IMR-90 (cell line): Measurements from ENCODE around the gene ADAMTS16. TPM values are rescaled to one million over a fixed set of nuclear protein-coding genes. Genes with fewer than 3 reads are reported as not detected.

Experiments used
- ATAC-seq: fragments of 200-7000 bp; cut with Tn5 transposase; 2 replicates; pipeline ENCODE4 v1.9.1; 2020; ENCODE audit warnings: low read depth, mild to moderate bottlenecking, moderate library complexity
- BruUV-seq: library from RNA; stranded (reverse); fragments of 400-500 nt; replicated peaks from 2 replicates; lab custom pipeline; 2021; lab: Mats Ljungman, UMichigan
- CTCF ChIA-PET: fragments of 300-600 bp; formaldehyde crosslinking; extraction: SDS; loops from one replicate; lab custom pipeline; 2021; ENCODE audit warnings: antibody characterized with exemption; lab: Yijun Ruan, JAX
- POLR2A ChIA-PET: fragments of 300-600 bp; sonication (Branson Sonifier 250); formaldehyde crosslinking; loops from one replicate; lab custom pipeline; 2022; ENCODE audit warnings: antibody characterized with exemption; ENCODE audit not compliant: unreplicated experiment; lab: Charles Lee
- DNase-seq: peaks from one replicate; pipeline ENCODE4 v3.0.0; 2013
- H2AFZ ChIP-seq: replicated peaks from 2 replicates; pipeline ENCODE3; 2013; ENCODE audit warnings: low read length, mild to moderate bottlenecking; ENCODE audit not compliant: poor library complexity
- H2AK5ac ChIP-seq: 2 replicates; pipeline ENCODE4 v1.6.1; 2013; ENCODE audit warnings: low read depth, low read length, inconsistent platforms
- H2AK9ac ChIP-seq: replicated peaks from 2 replicates; pipeline ENCODE3; 2013; ENCODE audit warnings: mild to moderate bottlenecking, low read depth, low read length, moderate library complexity; ENCODE audit not compliant: poor library complexity
- H2BK120ac ChIP-seq: 2 replicates; pipeline ENCODE4 v1.6.1; 2013; ENCODE audit warnings: low read depth, low read length, inconsistent platforms
- H2BK15ac ChIP-seq: 3 replicates; pipeline ENCODE4 v1.6.1; 2013; ENCODE audit warnings: low read depth, low read length, inconsistent platforms
- H2BK20ac ChIP-seq: 2 replicates; pipeline ENCODE4 v1.6.1; 2013; ENCODE audit warnings: low read depth, mild to moderate bottlenecking, inconsistent platforms, low read length, moderate library complexity
- H2BK5ac ChIP-seq: 2 replicates; pipeline ENCODE4 v1.6.1; 2013; ENCODE audit warnings: mild to moderate bottlenecking, low read depth, low read length, inconsistent platforms; ENCODE audit not compliant: poor library complexity, severe bottlenecking
- H3K14ac ChIP-seq: replicated peaks from 2 replicates; pipeline ENCODE4 v1.6.1; 2013; ENCODE audit warnings: low read depth, low read length, inconsistent platforms
- H3K18ac ChIP-seq: 2 replicates; pipeline ENCODE4 v1.6.1; 2013; ENCODE audit warnings: low read depth, low read length, control low read depth
- H3K23ac ChIP-seq: 2 replicates; pipeline ENCODE4 v1.6.1; 2013; ENCODE audit warnings: low read depth, low read length, inconsistent platforms
- H3K27ac ChIP-seq: 2 replicates; pipeline ENCODE4 v1.5.1; 2013; ENCODE audit warnings: mild to moderate bottlenecking, control low read depth, low read length; ENCODE audit not compliant: insufficient read depth
- H3K27me3 ChIP-seq: 2 replicates; pipeline ENCODE4 v1.6.1; 2013; ENCODE audit warnings: low read length; ENCODE audit not compliant: control insufficient read depth, insufficient read depth
- H3K36me3 ChIP-seq: 2 replicates; pipeline ENCODE4 v1.6.1; 2013; ENCODE audit warnings: low read length, mixed read lengths; ENCODE audit not compliant: control insufficient read depth, insufficient read depth
- H3K4ac ChIP-seq: 2 replicates; pipeline ENCODE4 v1.6.1; 2013; ENCODE audit warnings: low read depth, low read length, inconsistent platforms
- H3K4me1 ChIP-seq: 2 replicates; pipeline ENCODE4 v1.6.1; 2013; ENCODE audit warnings: low read length, mixed read lengths; ENCODE audit not compliant: control insufficient read depth, insufficient read depth
- H3K4me2 ChIP-seq: 2 replicates; pipeline ENCODE4 v1.6.1; 2013; ENCODE audit warnings: low read depth, mild to moderate bottlenecking, control low read depth, low read length, moderate library complexity
- H3K4me3 ChIP-seq: 2 replicates; pipeline ENCODE4 v1.5.1; 2013; ENCODE audit warnings: low read depth, mild to moderate bottlenecking, control low read depth, low read length, moderate library complexity; ENCODE audit not compliant: insufficient read depth
- H3K56ac ChIP-seq: 2 replicates; pipeline ENCODE4 v1.6.1; 2013; ENCODE audit warnings: low read length, inconsistent platforms; ENCODE audit not compliant: insufficient read depth; ENCODE audit errors: extremely low read depth
- H3K79me1 ChIP-seq, 2 experiments: 2 replicates each; pipeline ENCODE4 v1.6.1; 2013; ENCODE audit warnings: low read length in 2 of 2, inconsistent platforms in 1 of 2, low read depth in 1 of 2
- H3K9ac ChIP-seq: 2 replicates; pipeline ENCODE4 v1.6.1; 2013; ENCODE audit warnings: low read depth, low read length, control low read depth
- H3K9me1 ChIP-seq: 2 replicates; pipeline ENCODE4 v1.6.1; 2013; ENCODE audit warnings: low read length, inconsistent platforms; ENCODE audit not compliant: insufficient read depth
- H3K9me3 ChIP-seq: 2 replicates; pipeline ENCODE4 v1.6.1; 2013; ENCODE audit warnings: low read length; ENCODE audit not compliant: control insufficient read depth, insufficient read depth
- H4K20me1 ChIP-seq: 2 replicates; pipeline ENCODE4 v1.6.1; 2013; ENCODE audit warnings: low read length, inconsistent platforms; ENCODE audit not compliant: insufficient read depth
- H4K5ac ChIP-seq: 2 replicates; pipeline ENCODE4 v1.6.1; 2013; ENCODE audit warnings: mild to moderate bottlenecking, low read depth, low read length, control low read depth
- H4K8ac ChIP-seq, 2 experiments: 2 replicates each; pipeline ENCODE4 v1.6.1; 2013; ENCODE audit warnings: low read depth in 2 of 2, low read length in 2 of 2, control low read depth in 1 of 2, inconsistent platforms in 1 of 2
- H4K91ac ChIP-seq: 2 replicates; pipeline ENCODE4 v1.6.1; 2013; ENCODE audit warnings: low read depth, low read length, inconsistent platforms; ENCODE audit not compliant: insufficient read depth
- BHLHE40 ChIP-seq: fragments of 150-350 bp; IDR thresholded peaks from 2 replicates; pipeline ENCODE4 v1.6.1; 2016; ENCODE audit warnings: mild to moderate bottlenecking, low read depth, low read length
- MAFK ChIP-seq: IDR thresholded peaks from 2 replicates; pipeline ENCODE4 v1.6.1; 2012; ENCODE audit warnings: low read depth, low read length, improper control_type of control experiment
- NFE2L2 ChIP-seq: fragments of 150-350 bp; IDR thresholded peaks from 2 replicates; pipeline ENCODE4 v1.6.1; 2016; ENCODE audit warnings: low read depth, mild to moderate bottlenecking, low read length
- POLR2A ChIP-seq: IDR thresholded peaks from 2 replicates; pipeline ENCODE4 v1.6.1; 2012; ENCODE audit warnings: mild to moderate bottlenecking, low read depth, low read length
- RAD21 ChIP-seq: IDR thresholded peaks from 2 replicates; pipeline ENCODE4 v1.6.1; 2012; ENCODE audit warnings: low read length, improper control_type of control experiment
- RCOR1 ChIP-seq: IDR thresholded peaks from 2 replicates; pipeline ENCODE4 v1.6.1; 2012; ENCODE audit warnings: mild to moderate bottlenecking, low read length, improper control_type of control experiment; ENCODE audit not compliant: insufficient replicate concordance
- SMC3 ChIP-seq: fragments of 150-350 bp; IDR thresholded peaks from 2 replicates; pipeline ENCODE4 v1.6.1; 2016; ENCODE audit warnings: low read depth, mild to moderate bottlenecking, antibody characterized with exemption, low read length, moderate library complexity
- WGBS, 2 experiments: methylation state at CpG; one replicate each; pipeline versions ENCODE4 v1.1.5 to v1.1.7; 2013; ENCODE audit warnings: missing lambda C conversion rate in 2 of 2; ENCODE audit not compliant: insufficient read length in 1 of 2; ENCODE audit errors: extremely low coverage in 2 of 2; 5-methylcytosine and 5-hydroxymethylcytosine counted together
- dilution Hi-C: fragments of 300-500 bp; cut with HindIII; formaldehyde crosslinking; loops from one replicate; pipeline ENCODE4 v1.14.3; 2018; ENCODE audit warnings: low sequenced_read_pairs; ENCODE audit not compliant: unreplicated experiment
- in situ Hi-C: fragments of 300-500 bp; cut with MboI; formaldehyde crosslinking; loops from 3 replicates; pipeline ENCODE4 v1.14.3; 2019; ENCODE audit warnings: low sequenced_read_pairs, inconsistent platforms, mixed read lengths
- intact Hi-C: fragments of 100-400 bp; cut with micrococcal nuclease; formaldehyde crosslinking; loops from 2 replicates; pipeline ENCODE4 v1.10.0; 2022
- polyA plus RNA-seq, 3 experiments: library from polyadenylated mRNA; depleted of rRNA; stranded (reverse); fragments of >200 nt; gene quantifications; 2 replicates each; pipeline ENCODE4 v1.2.3, GENCODE V29; 2012; ENCODE audit warnings: low replicate concordance in 1 of 3
- total RNA-seq: library from RNA; depleted of rRNA; stranded (reverse); fragments of >200 nt; gene quantifications from 2 replicates; pipeline ENCODE4 v1.2.3, GENCODE V29; 2012
- TF ChIP-seq, protein P1 (sequence below): fragments of 150-350 bp; IDR thresholded peaks from 2 replicates; pipeline ENCODE4 v1.6.1; 2017; ENCODE audit warnings: mild to moderate bottlenecking, antibody characterized with exemption, low read length, low read depth

Gene ADAMTS16
- total and polyA plus RNA-seq, 2 of the 4 experiments (the other 2 are of a cell fraction): 0.09 to 0.18 TPM

DNA sequence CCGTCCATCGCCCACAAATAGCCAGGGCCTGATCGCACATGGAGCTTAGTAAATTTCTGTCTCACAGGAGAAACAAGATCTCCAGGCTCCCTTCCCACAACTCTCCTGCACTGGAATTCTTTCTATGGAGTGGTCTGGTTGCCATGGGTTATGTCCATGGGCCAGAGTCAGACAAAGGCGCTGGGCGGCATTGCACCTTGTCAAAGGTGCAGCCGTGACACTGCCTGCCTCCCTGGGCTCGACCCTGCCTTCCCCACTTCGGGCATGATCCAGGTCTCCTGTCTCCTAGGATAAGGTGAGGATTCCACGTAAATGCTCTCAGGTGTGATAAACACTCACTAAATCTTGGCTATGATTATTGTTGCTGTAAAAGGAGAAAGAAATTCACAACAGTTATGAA, 130.0 kb downstream of the ADAMTS16 start:
- H4K20me1 ChIP-seq: no peaks in the 10 kb centered on the region

More for the DNA sequence above, 130.0 kb downstream of the ADAMTS16 start:
- dilution Hi-C loops: no loop called here
- DNase-seq (no peak), ATAC-seq (no peak)
- no peak overlapping the region for H3K18ac ChIP-seq
- BruUV-seq: no TSS peak
- H3K79me1 ChIP-seq: no peaks in the 10 kb centered on the region
- no peak overlapping the region for H3K9ac ChIP-seq
- POLR2A ChIA-PET: no interaction called here
- H3K56ac ChIP-seq: no peak overlapping the region
- no peak overlapping the region for H3K23ac ChIP-seq
- no peak overlapping the region for H2AK5ac ChIP-seq
- TF ChIP-seq SMC3 (no peak), MAFK (no peak), RAD21 (no peak), NFE2L2 (no peak), POLR2A (no peak), RCOR1 (no peak), BHLHE40 (no peak)
- TF ChIP-seq, protein P1, sequence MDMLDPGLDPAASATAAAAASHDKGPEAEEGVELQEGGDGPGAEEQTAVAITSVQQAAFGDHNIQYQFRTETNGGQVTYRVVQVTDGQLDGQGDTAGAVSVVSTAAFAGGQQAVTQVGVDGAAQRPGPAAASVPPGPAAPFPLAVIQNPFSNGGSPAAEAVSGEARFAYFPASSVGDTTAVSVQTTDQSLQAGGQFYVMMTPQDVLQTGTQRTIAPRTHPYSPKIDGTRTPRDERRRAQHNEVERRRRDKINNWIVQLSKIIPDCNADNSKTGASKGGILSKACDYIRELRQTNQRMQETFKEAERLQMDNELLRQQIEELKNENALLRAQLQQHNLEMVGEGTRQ: no peak
- H4K8ac ChIP-seq: no peak overlapping the region
- H4K5ac ChIP-seq: no peak overlapping the region
- H2AK9ac ChIP-seq: no peak overlapping the region
- H3K36me3 ChIP-seq: no peaks in the 10 kb centered on the region
- no peak overlapping the region for H4K91ac ChIP-seq
- no peak overlapping the region for H3K4ac ChIP-seq
- CTCF ChIA-PET: no interaction called here
- H3K27ac ChIP-seq: no peak overlapping the region
- no peak overlapping the region for H2BK20ac ChIP-seq
- no peak overlapping the region for H3K4me3 ChIP-seq
- in situ Hi-C loops: no loop called here
- H2BK5ac ChIP-seq: no peak overlapping the region
- H3K9me3 ChIP-seq: peaks cover 25% of the 10 kb centered on the region
- WGBS, 2 experiments: 92% methylated on average over 2 of the region's 9 CpGs; no CpG with 5 or more reads in 1 of the 2 experiments
- H2BK15ac ChIP-seq: no peak overlapping the region
- H3K9me1 ChIP-seq: no peaks in the 10 kb centered on the region
- H2AFZ ChIP-seq: no peak overlapping the region
- intact Hi-C loops: no loop called here
- no peak overlapping the region for H2BK120ac ChIP-seq
- no peak overlapping the region for H3K14ac ChIP-seq
- no peaks in the 10 kb centered on the region for H3K27me3 ChIP-seq
- H3K4me2 ChIP-seq: no peak overlapping the region
- H3K4me1 ChIP-seq: no peaks in the 10 kb centered on the region
